H1 (cell line): ENCODE results near the gene HACD1. TPM values are rescaled to one million over a fixed set of nuclear protein-coding genes. Genes with fewer than 3 reads are reported as not detected.

Experiments used
- E2F6 ChIP-seq: IDR thresholded peaks from 2 replicates; pipeline ENCODE4 v1.6.1; 2012; ENCODE audit warnings: inconsistent platforms
- FOSL1 ChIP-seq: IDR thresholded peaks from 2 replicates; pipeline ENCODE4 v1.6.1; 2011; ENCODE audit warnings: mild to moderate bottlenecking, low read depth, low read length, moderate library complexity; ENCODE audit not compliant: insufficient read depth
- SIRT6 ChIP-seq: IDR thresholded peaks from one replicate; pipeline ENCODE4 v1.7.1; 2012; ENCODE audit warnings: low read length, inconsistent platforms
- TEAD4 ChIP-seq: IDR thresholded peaks from 2 replicates; pipeline ENCODE4 v1.6.1; 2012; ENCODE audit warnings: low read depth, low read length, inconsistent platforms, mixed read lengths
- YY1 ChIP-seq: IDR thresholded peaks from 2 replicates; pipeline ENCODE4 v1.6.1; 2011; ENCODE audit warnings: low read depth, mild to moderate bottlenecking, low read length
- polyA plus RNA-seq, 7 experiments: library from polyadenylated mRNA; depleted of rRNA in 3 of 7; stranded (reverse) in 5 of 7; unstranded in 2 of 7; fragments of >200 nt in 5 of 7; fragments of 200-250 nt in 2 of 7; gene quantifications; 1 replicate in 5 of 7; 2 replicates in 1 of 7; 4 replicates in 1 of 7; pipeline versions ENCODE4 v1.2.1 to v1.2.3, GENCODE V29; 2011 to 2013; ENCODE audit warnings: missing spikeins in 2 of 7, mixed read lengths in 2 of 7
- total RNA-seq: library from RNA; stranded (reverse); fragmentation: NEBNext Ultra II Directional; extraction: Animal tissue kit (Norgen Biotek cat#: 25700); gene quantifications from 2 replicates; pipeline ENCODE4 v1.2.1, GENCODE V29; 2021
- TF ChIP-seq, protein P1 (sequence below): IDR thresholded peaks from 2 replicates; pipeline ENCODE4 v1.6.1; 2011; ENCODE audit warnings: low read length, improper control_type of control experiment

The HACD1 gene
- total and polyA plus RNA-seq, 2 of the 8 experiments (the other 6 are each of a cell fraction or from before 2014, with no cell fraction given) = 18.7 to 30.8 TPM

DNA sequence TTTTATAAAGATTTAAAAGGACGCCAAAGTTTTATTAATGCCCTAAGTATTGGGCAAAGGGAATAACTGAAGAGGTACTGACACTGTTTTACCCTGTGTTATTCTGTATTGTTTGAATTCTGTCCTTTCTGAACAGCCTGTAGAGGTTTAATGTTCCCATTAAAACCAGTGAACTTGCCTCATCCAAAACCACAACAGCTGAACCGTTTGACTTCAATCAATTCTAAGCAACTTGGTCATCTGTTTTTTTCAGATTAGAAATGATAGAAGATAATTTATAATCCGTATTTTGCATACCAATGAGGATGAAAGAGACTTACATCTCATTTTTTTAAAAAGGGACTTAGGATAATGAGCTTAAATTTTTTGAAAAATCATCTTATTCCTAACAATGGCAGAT, 40.4 kb downstream of the HACD1 start (continued):
- TF ChIP-seq, protein P1, sequence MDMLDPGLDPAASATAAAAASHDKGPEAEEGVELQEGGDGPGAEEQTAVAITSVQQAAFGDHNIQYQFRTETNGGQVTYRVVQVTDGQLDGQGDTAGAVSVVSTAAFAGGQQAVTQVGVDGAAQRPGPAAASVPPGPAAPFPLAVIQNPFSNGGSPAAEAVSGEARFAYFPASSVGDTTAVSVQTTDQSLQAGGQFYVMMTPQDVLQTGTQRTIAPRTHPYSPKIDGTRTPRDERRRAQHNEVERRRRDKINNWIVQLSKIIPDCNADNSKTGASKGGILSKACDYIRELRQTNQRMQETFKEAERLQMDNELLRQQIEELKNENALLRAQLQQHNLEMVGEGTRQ = no peak
- no peak for TF ChIP-seq YY1
- no peak for TF ChIP-seq FOSL1
- no peak for TF ChIP-seq TEAD4
- no peak for TF ChIP-seq E2F6
- TF ChIP-seq SIRT6 = no peak
- TF ChIP-seq, all 59 proteins: peak for 0
